ENCODE results near the gene PRKRIP1.

- TF ChIP-seq CTCF (tag by site-specific recombination; IDR thresholded peaks at IDR 0.05): no peak
- no peak for TF ChIP-seq ZNF600 (tag by site-specific recombination; IDR thresholded peaks at IDR 0.05)
- TF ChIP-seq ZBTB20 (tag by site-specific recombination; IDR thresholded peaks at IDR 0.05): no peak
- TF ChIP-seq ZNF548 (tag by site-specific recombination; IDR thresholded peaks at IDR 0.05): no peak
- no peak for TF ChIP-seq SETDB1 (IDR thresholded peaks at IDR 0.05; ENCODE audit: insufficient read length, low read length)
- TF ChIP-seq ZNF223 (tag by site-specific recombination; IDR thresholded peaks at IDR 0.05): no peak
- TF ChIP-seq ZNF184 (tag by site-specific recombination; IDR thresholded peaks at IDR 0.05): no peak
- TF ChIP-seq ZNF138 (tag by site-specific recombination; IDR thresholded peaks at IDR 0.05; ENCODE audit: borderline replicate concordance): no peak
Measured at GRCh38 chr7:102392330-102392729, 3.8 kb upstream of the PRKRIP1 start.
